Panc1 (cell line): Measurements from ENCODE around the gene TPCN1. TPM values are rescaled to one million over a fixed set of nuclear protein-coding genes. Genes with fewer than 3 reads are reported as not detected.

ENCODE experiments used
- ATAC-seq: fragments of 200-7000 bp; cut with Tn5 transposase; 2 replicates; pipeline ENCODE4 v1.9.1; 2020; ENCODE audit warnings: mild to moderate bottlenecking, moderate library complexity
- BruUV-seq: library from RNA; stranded (reverse); fragments of 400-500 nt; replicated peaks from 2 replicates; lab custom pipeline; 2021; lab: Mats Ljungman, UMichigan
- CTCF ChIA-PET: fragments of 300-600 bp; sonication (Branson Sonifier 250); formaldehyde crosslinking; loops from one replicate; lab custom pipeline; 2022; ENCODE audit warnings: antibody characterized with exemption; lab: Charles Lee
- POLR2A ChIA-PET: fragments of 300-600 bp; sonication (Branson Sonifier 250); formaldehyde crosslinking; loops from one replicate; lab custom pipeline; 2022; ENCODE audit warnings: antibody characterized with exemption; lab: Charles Lee
- DNase-seq: peaks from one replicate; pipeline ENCODE4 v3.0.0-alpha.2; 2010; ENCODE audit warnings: low read depth, low spot score
- H3K27ac ChIP-seq: 2 replicates; pipeline ENCODE4 v1.5.1; 2011; ENCODE audit warnings: mild to moderate bottlenecking, low read length, inconsistent platforms
- H3K27me3 ChIP-seq: fragments of 200-500 bp; sonication (Bioruptor generic); 2 replicates; pipeline ENCODE4 v1.6.0; 2014; ENCODE audit warnings: low read length, inconsistent platforms; ENCODE audit not compliant: control insufficient read depth, insufficient read depth
- H3K36me3 ChIP-seq: fragments of 200-500 bp; sonication (Bioruptor generic); 2 replicates; pipeline ENCODE4 v1.5.1; 2014; ENCODE audit warnings: inconsistent platforms, mild to moderate bottlenecking, low read length, moderate library complexity; ENCODE audit not compliant: control insufficient read depth, insufficient read depth
- H3K4me1 ChIP-seq: 2 replicates; pipeline ENCODE4 v1.5.1; 2011; ENCODE audit warnings: inconsistent platforms, mild to moderate bottlenecking, low read length, moderate library complexity; ENCODE audit not compliant: control insufficient read depth, insufficient read depth
- H3K4me3 ChIP-seq, 2 experiments: 2 replicates each; pipeline ENCODE4 v1.5.1; 2011 to 2012; ENCODE audit warnings: low read depth in 2 of 2, low read length in 2 of 2, mild to moderate bottlenecking in 2 of 2, inconsistent platforms in 1 of 2, moderate library complexity in 1 of 2
- H3K9me3 ChIP-seq: fragments of 200-500 bp; sonication (Bioruptor generic); 2 replicates; pipeline ENCODE4 v1.5.1; 2014; ENCODE audit warnings: low read depth, mild to moderate bottlenecking, inconsistent platforms, low read length, moderate library complexity; ENCODE audit not compliant: control insufficient read depth, insufficient read depth
- POLR2AphosphoS5 ChIP-seq: IDR thresholded peaks from 2 replicates; pipeline ENCODE4 v1.6.1; 2012; ENCODE audit warnings: mild to moderate bottlenecking, low read depth, low read length, moderate library complexity
- SIN3A ChIP-seq: IDR thresholded peaks from 2 replicates; pipeline ENCODE4 v1.6.1; 2012; ENCODE audit warnings: low read depth, mild to moderate bottlenecking, low read length, moderate library complexity, borderline replicate concordance; ENCODE audit not compliant: insufficient read depth
- TCF7L2 ChIP-seq: IDR thresholded peaks from 2 replicates; pipeline ENCODE4 v1.6.1; 2011; ENCODE audit warnings: mild to moderate bottlenecking, low read depth, low read length, inconsistent platforms
- in situ Hi-C: cut with HindIII; loops from 2 replicates; pipeline ENCODE4 v1.10.0; 2016; ENCODE audit warnings: low sequenced_read_pairs, low pct_unique_long_range_greater_than_20kb
- intact Hi-C: fragments of 100-400 bp; cut with micrococcal nuclease; formaldehyde crosslinking; loops from one replicate; pipeline ENCODE4 v1.10.0; 2022; ENCODE audit not compliant: unreplicated experiment
- total RNA-seq: library from RNA; stranded (reverse); gene quantifications from one replicate; pipeline ENCODE4 v1.2.1, GENCODE V29; 2021; ENCODE audit not compliant: unreplicated experiment
- TF ChIP-seq, protein P1 (sequence below), 2 experiments: IDR thresholded peaks; 2 replicates each; pipeline ENCODE4 v1.6.1; 2011 to 2012; ENCODE audit warnings: low read depth in 2 of 2, control low read depth in 1 of 2, low read length in 1 of 2, mild to moderate bottlenecking in 1 of 2, moderate library complexity in 1 of 2; ENCODE audit not compliant: insufficient read depth in 1 of 2
- TF ChIP-seq, protein P2 (sequence below): fragments of 450-650 bp; IDR thresholded peaks from 2 replicates; pipeline ENCODE4 v1.5.1; 2017; ENCODE audit warnings: mild to moderate bottlenecking

TPCN1 gene
- total RNA-seq, 1 experiment from 2014 or later, result 75.2 TPM

- intact Hi-C loops, result no loop called here
- Histone ChIP-seq H3K27me3 (no peaks in the 10 kb centered on the region), H3K9me3 (no peaks in the 10 kb centered on the region), H3K4me1 (0 out of 2 replicates have a peak, but pooled peaks cover 5% of the 10 kb centered on the region), H3K36me3 (no peaks in the 10 kb centered on the region; the same call in 1 of the 2 replicates), H3K4me3 (no peak overlapping the region), H3K27ac (peak overlapping the region; percentile 30)
- no peak for TF ChIP-seq POLR2AphosphoS5
- no peak for TF ChIP-seq TCF7L2
- TF ChIP-seq, protein P1, sequence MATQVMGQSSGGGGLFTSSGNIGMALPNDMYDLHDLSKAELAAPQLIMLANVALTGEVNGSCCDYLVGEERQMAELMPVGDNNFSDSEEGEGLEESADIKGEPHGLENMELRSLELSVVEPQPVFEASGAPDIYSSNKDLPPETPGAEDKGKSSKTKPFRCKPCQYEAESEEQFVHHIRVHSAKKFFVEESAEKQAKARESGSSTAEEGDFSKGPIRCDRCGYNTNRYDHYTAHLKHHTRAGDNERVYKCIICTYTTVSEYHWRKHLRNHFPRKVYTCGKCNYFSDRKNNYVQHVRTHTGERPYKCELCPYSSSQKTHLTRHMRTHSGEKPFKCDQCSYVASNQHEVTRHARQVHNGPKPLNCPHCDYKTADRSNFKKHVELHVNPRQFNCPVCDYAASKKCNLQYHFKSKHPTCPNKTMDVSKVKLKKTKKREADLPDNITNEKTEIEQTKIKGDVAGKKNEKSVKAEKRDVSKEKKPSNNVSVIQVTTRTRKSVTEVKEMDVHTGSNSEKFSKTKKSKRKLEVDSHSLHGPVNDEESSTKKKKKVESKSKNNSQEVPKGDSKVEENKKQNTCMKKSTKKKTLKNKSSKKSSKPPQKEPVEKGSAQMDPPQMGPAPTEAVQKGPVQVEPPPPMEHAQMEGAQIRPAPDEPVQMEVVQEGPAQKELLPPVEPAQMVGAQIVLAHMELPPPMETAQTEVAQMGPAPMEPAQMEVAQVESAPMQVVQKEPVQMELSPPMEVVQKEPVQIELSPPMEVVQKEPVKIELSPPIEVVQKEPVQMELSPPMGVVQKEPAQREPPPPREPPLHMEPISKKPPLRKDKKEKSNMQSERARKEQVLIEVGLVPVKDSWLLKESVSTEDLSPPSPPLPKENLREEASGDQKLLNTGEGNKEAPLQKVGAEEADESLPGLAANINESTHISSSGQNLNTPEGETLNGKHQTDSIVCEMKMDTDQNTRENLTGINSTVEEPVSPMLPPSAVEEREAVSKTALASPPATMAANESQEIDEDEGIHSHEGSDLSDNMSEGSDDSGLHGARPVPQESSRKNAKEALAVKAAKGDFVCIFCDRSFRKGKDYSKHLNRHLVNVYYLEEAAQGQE (IDR thresholded peaks at IDR 0.05; ENCODE audit: insufficient read depth in 1 of 2, low read depth in 2 of 2, low read length in 1 of 2), result no peak
- TF ChIP-seq, protein P2, sequence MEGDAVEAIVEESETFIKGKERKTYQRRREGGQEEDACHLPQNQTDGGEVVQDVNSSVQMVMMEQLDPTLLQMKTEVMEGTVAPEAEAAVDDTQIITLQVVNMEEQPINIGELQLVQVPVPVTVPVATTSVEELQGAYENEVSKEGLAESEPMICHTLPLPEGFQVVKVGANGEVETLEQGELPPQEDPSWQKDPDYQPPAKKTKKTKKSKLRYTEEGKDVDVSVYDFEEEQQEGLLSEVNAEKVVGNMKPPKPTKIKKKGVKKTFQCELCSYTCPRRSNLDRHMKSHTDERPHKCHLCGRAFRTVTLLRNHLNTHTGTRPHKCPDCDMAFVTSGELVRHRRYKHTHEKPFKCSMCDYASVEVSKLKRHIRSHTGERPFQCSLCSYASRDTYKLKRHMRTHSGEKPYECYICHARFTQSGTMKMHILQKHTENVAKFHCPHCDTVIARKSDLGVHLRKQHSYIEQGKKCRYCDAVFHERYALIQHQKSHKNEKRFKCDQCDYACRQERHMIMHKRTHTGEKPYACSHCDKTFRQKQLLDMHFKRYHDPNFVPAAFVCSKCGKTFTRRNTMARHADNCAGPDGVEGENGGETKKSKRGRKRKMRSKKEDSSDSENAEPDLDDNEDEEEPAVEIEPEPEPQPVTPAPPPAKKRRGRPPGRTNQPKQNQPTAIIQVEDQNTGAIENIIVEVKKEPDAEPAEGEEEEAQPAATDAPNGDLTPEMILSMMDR, result no peak
- TF ChIP-seq SIN3A, result no peak
- in situ Hi-C loops, result no loop called here
- DNase-seq (no peak), ATAC-seq (no peak)
- ChIA-PET CTCF (no interaction called here), POLR2A (interaction anchor here (0.6 to 0.7 kb wide), 2 partner anchors 13 to 647 kb away, joined by 3 read pairs; partner anchors contain the start of gene TPCN1)
- no TSS peak for BruUV-seq
These were observed 12.7 kb downstream of the TPCN1 start for GRCh38 chr12:113233967-113234366.

- intact Hi-C loops, result no loop called here
- TF ChIP-seq, protein P2, result no peak
- TF ChIP-seq POLR2AphosphoS5 (no peak), TCF7L2 (no peak)
- H3K9me3 ChIP-seq, result no peaks in the 10 kb centered on the region
- H3K27ac ChIP-seq, result no peak overlapping the region
- ATAC-seq (no peak), DNase-seq (no peak)
- peaks cover 9% of the 10 kb centered on the region for H3K4me1 ChIP-seq
- H3K36me3 ChIP-seq, result no peaks in the 10 kb centered on the region; the same call in 1 of the 2 replicates
- BruUV-seq, result no TSS peak
- in situ Hi-C loops, result no loop called here
- ChIA-PET POLR2A (interaction anchor here (0.6 kb wide), 1 partner anchor 647 kb away, joined by 3 read pairs; no protein-coding TSS in a partner anchor), CTCF (no interaction called here)
- no peak overlapping the region for H3K4me3 ChIP-seq
- no peaks in the 10 kb centered on the region for H3K27me3 ChIP-seq
These were observed 13.2 kb downstream of the TPCN1 start for GRCh38 chr12:113234483-113234882.
